Measurements from ENCODE around the gene GALK1.
"Not testable (repeated sequence)": the region's sequence is repeated elsewhere in the genome, so short reads cannot be mapped to it uniquely, and the experiment has no call there.

The GALK1 gene

GRCh38 chr17:75763613-75764416, 1.2 kb downstream of the GALK1 start:
- Histone ChIP-seq H2BK120ac (ENCODE audit: low read depth, low read length) (no peak overlapping the region), H3K27me3 (ENCODE audit: insufficient read depth, low read length, poor library complexity) (no peaks in the 10 kb centered on the region), H3K9ac (ENCODE audit: low read length) (peak overlapping the region; percentile 78), H2AK5ac (ENCODE audit: low read length) (no peak overlapping the region), H3K36me3 (ENCODE audit: control insufficient read depth, insufficient read depth, low read length) (no peaks in the 10 kb centered on the region), H2BK5ac (ENCODE audit: low read length) (no peak overlapping the region), H3K4ac (ENCODE audit: low read depth, low read length) (no peak overlapping the region), H3K18ac (ENCODE audit: low read length) (no peak overlapping the region), H3K27ac (ENCODE audit: low read depth, low read length) (no peak overlapping the region), H4K8ac (ENCODE audit: low read depth, low read length) (no peak overlapping the region), H3K79me1 (ENCODE audit: low read length) (no peaks in the 10 kb centered on the region), H3K4me1 (ENCODE audit: control insufficient read depth, low read depth, low read length) (peaks cover 7% of the 10 kb centered on the region), H3K4me3 (ENCODE audit: low read length) (no peak overlapping the region), H3K79me2 (ENCODE audit: control insufficient read depth, insufficient read depth, low read length) (no peaks in the 10 kb centered on the region), H4K5ac (ENCODE audit: low read length) (no peak overlapping the region), H3K23ac (ENCODE audit: low read length) (peak overlapping the region; percentile 48), H3K56ac (ENCODE audit: low read length) (peak overlapping the region; percentile 89), H3K4me2 (ENCODE audit: low read length) (peak overlapping the region; percentile 81), H2BK15ac (replicated peaks; ENCODE audit: low read depth) (no peak overlapping the region)
- no CpG with 5 or more reads among the region's 16 CpGs for WGBS (ENCODE audit: extremely low coverage, insufficient coverage, low lambda C conversion rate)
- no peak for DNase-seq

GRCh38 chr17:75763269-75763607, 1.8 kb downstream of the GALK1 start:
- Histone ChIP-seq H3K56ac (ENCODE audit: low read length) (no peak overlapping the region), H2BK5ac (ENCODE audit: low read length) (no peak overlapping the region), H3K23ac (ENCODE audit: low read length) (no peak overlapping the region), H3K9ac (ENCODE audit: low read length) (no peak overlapping the region), H4K8ac (ENCODE audit: low read depth, low read length) (no peak overlapping the region), H3K27me3 (ENCODE audit: insufficient read depth, low read length, poor library complexity) (no peaks in the 10 kb centered on the region), H3K18ac (ENCODE audit: low read length) (no peak overlapping the region), H3K4ac (ENCODE audit: low read depth, low read length) (no peak overlapping the region), H4K5ac (ENCODE audit: low read length) (no peak overlapping the region), H3K36me3 (ENCODE audit: control insufficient read depth, insufficient read depth, low read length) (no peaks in the 10 kb centered on the region), H3K79me1 (ENCODE audit: low read length) (no peaks in the 10 kb centered on the region), H2BK120ac (ENCODE audit: low read depth, low read length) (no peak overlapping the region), H3K27ac (ENCODE audit: low read depth, low read length) (no peak overlapping the region), H2AK5ac (ENCODE audit: low read length) (no peak overlapping the region), H3K79me2 (ENCODE audit: control insufficient read depth, insufficient read depth, low read length) (no peaks in the 10 kb centered on the region), H3K4me3 (ENCODE audit: low read length) (no peak overlapping the region), H3K4me1 (ENCODE audit: control insufficient read depth, low read depth, low read length) (peaks cover 7% of the 10 kb centered on the region), H3K4me2 (ENCODE audit: low read length) (no peak overlapping the region), H2BK15ac (replicated peaks; ENCODE audit: low read depth) (no peak overlapping the region)
- no CpG with 5 or more reads among the region's 3 CpGs for WGBS (ENCODE audit: extremely low coverage, insufficient coverage, low lambda C conversion rate)
- DNase-seq, result no peak

DNA sequence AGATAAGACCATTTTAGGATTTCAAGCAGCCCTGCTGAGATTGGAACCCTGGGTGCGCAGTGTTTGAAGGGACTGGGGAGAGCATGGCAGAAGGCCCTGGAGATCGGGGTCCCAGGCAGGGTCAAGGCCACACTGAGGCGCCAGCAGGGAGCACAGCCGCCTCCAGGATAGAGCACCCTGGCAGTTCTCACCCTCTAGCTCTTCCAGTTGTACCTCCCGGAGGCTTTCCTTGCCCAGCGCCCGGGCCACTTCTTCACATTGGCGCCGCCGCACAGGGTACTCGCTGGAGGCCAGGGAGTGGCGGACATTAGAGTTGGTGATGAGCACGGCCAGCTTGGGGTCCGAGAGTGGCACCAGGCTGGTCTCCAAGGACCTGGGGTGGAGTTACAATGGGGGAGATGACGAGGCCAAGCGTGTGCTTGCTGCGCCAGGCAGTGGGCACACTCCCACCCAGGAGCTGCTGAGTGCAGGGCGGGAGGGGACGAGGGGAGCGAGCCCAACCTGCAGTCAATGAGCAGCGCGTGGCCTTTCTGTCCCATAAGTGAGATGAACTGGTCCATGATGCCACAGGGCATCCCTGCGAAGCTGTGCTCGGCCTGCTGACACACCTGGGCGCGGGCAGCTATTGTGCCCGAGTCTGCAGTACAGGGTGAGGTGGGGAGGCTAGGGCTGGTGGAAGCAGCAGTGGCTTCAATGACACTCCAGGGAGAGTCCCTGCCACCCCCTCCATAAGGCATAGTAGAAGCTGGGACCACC, 2.3 kb downstream of the GALK1 start:
- Histone ChIP-seq H3K18ac (ENCODE audit: low read length) (no peak overlapping the region), H3K23ac (ENCODE audit: low read length) (no peak overlapping the region), H2BK120ac (ENCODE audit: low read depth, low read length) (no peak overlapping the region), H3K56ac (ENCODE audit: low read length) (no peak overlapping the region), H3K36me3 (ENCODE audit: control insufficient read depth, insufficient read depth, low read length) (no peaks in the 10 kb centered on the region), H2BK15ac (replicated peaks; ENCODE audit: low read depth) (no peak overlapping the region), H2AK5ac (ENCODE audit: low read length) (no peak overlapping the region), H4K5ac (ENCODE audit: low read length) (no peak overlapping the region), H3K4me3 (ENCODE audit: low read length) (no peak overlapping the region), H3K27me3 (ENCODE audit: insufficient read depth, low read length, poor library complexity) (no peaks in the 10 kb centered on the region), H3K4me2 (ENCODE audit: low read length) (no peak overlapping the region), H4K8ac (ENCODE audit: low read depth, low read length) (no peak overlapping the region), H3K4ac (ENCODE audit: low read depth, low read length) (no peak overlapping the region), H3K9ac (ENCODE audit: low read length) (no peak overlapping the region), H3K79me1 (ENCODE audit: low read length) (no peaks in the 10 kb centered on the region), H3K27ac (ENCODE audit: low read depth, low read length) (no peak overlapping the region), H3K79me2 (ENCODE audit: control insufficient read depth, insufficient read depth, low read length) (no peaks in the 10 kb centered on the region), H2BK5ac (ENCODE audit: low read length) (no peak overlapping the region), H3K4me1 (ENCODE audit: control insufficient read depth, low read depth, low read length) (peaks cover 7% of the 10 kb centered on the region)
- no peak for DNase-seq
- no CpG with 5 or more reads among the region's 27 CpGs for WGBS (ENCODE audit: extremely low coverage, insufficient coverage, low lambda C conversion rate)

GRCh38 chr17:75759978-75760640, 4.9 kb downstream of the GALK1 start:
- H3K79me2 ChIP-seq (ENCODE audit: control insufficient read depth, insufficient read depth, low read length); H3K79me1 ChIP-seq (ENCODE audit: low read length); H3K27me3 ChIP-seq (ENCODE audit: insufficient read depth, low read length, poor library complexity); H3K36me3 ChIP-seq (ENCODE audit: control insufficient read depth, insufficient read depth, low read length); H2AK5ac ChIP-seq (ENCODE audit: low read length); H4K5ac ChIP-seq (ENCODE audit: low read length); H3K4me1 ChIP-seq (ENCODE audit: control insufficient read depth, low read depth, low read length); DNase-seq; H2BK15ac ChIP-seq (replicated peaks; ENCODE audit: low read depth); H4K8ac ChIP-seq (ENCODE audit: low read depth, low read length); H3K4me3 ChIP-seq (ENCODE audit: low read length); H2BK120ac ChIP-seq (ENCODE audit: low read depth, low read length); H3K18ac ChIP-seq (ENCODE audit: low read length); H3K4me2 ChIP-seq (ENCODE audit: low read length); H3K23ac ChIP-seq (ENCODE audit: low read length); H2BK5ac ChIP-seq (ENCODE audit: low read length); H3K4ac ChIP-seq (ENCODE audit: low read depth, low read length); H3K27ac ChIP-seq (ENCODE audit: low read depth, low read length); H3K9ac ChIP-seq (ENCODE audit: low read length); H3K56ac ChIP-seq (ENCODE audit: low read length): not testable (repeated sequence)
- WGBS (ENCODE audit: extremely low coverage, insufficient coverage, low lambda C conversion rate), result no CpG with 5 or more reads among the region's 6 CpGs

DNA sequence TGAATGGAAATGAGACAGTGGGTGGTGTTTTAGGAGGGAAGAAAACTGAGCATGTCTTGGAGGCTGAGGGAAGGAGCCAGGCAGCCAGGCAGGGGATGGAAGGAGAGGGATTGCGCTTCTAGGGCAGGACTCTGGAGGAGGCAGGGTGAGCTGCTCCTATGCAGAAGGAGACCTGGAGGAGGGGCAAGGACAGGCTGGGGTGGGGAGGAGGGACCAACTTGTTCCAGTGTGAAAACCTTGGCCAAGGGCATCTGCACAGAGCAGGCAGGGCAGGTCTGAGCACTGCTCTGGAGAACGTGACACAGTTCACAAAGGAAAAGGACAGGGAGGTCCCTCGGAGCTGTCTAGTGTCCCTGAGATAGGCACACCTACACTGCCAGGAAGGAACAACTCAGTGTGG, 5.5 kb downstream of the GALK1 start:
- Histone ChIP-seq H4K8ac (ENCODE audit: low read depth, low read length) (no peak overlapping the region), H3K23ac (ENCODE audit: low read length) (no peak overlapping the region), H3K4me1 (ENCODE audit: control insufficient read depth, low read depth, low read length) (peaks cover 7% of the 10 kb centered on the region), H3K36me3 (ENCODE audit: control insufficient read depth, insufficient read depth, low read length) (no peaks in the 10 kb centered on the region), H3K56ac (ENCODE audit: low read length) (no peak overlapping the region), H3K18ac (ENCODE audit: low read length) (no peak overlapping the region), H3K27ac (ENCODE audit: low read depth, low read length) (no peak overlapping the region), H3K9ac (ENCODE audit: low read length) (no peak overlapping the region), H4K5ac (ENCODE audit: low read length) (no peak overlapping the region), H3K4me3 (ENCODE audit: low read length) (no peak overlapping the region), H3K79me1 (ENCODE audit: low read length) (no peaks in the 10 kb centered on the region), H3K79me2 (ENCODE audit: control insufficient read depth, insufficient read depth, low read length) (no peaks in the 10 kb centered on the region), H2BK120ac (ENCODE audit: low read depth, low read length) (no peak overlapping the region), H3K27me3 (ENCODE audit: insufficient read depth, low read length, poor library complexity) (no peaks in the 10 kb centered on the region), H2BK15ac (replicated peaks; ENCODE audit: low read depth) (no peak overlapping the region), H2AK5ac (ENCODE audit: low read length) (no peak overlapping the region), H3K4me2 (ENCODE audit: low read length) (no peak overlapping the region), H2BK5ac (ENCODE audit: low read length) (no peak overlapping the region), H3K4ac (ENCODE audit: low read depth, low read length) (no peak overlapping the region)
- no peak for DNase-seq
- no CpG with 5 or more reads among the region's 3 CpGs for WGBS (ENCODE audit: extremely low coverage, insufficient coverage, low lambda C conversion rate)

Data from mesendoderm (in vitro differentiated cells).